Activated CD4-positive, alpha-beta T cell treated with anti-CD3 and anti-CD28 coated beads for 4 hours (primary cell): ENCODE data around the gene RTN4IP1.
"Not testable (repeated sequence)": the region's sequence is repeated elsewhere in the genome, so short reads cannot be mapped to it uniquely, and the experiment has no call there.

ENCODE experiments used
- DNase-seq, 2 donors: peaks; one replicate each; pipeline ENCODE4 v3.0.0-alpha.2; 2020

The RTN4IP1 gene, protein sequence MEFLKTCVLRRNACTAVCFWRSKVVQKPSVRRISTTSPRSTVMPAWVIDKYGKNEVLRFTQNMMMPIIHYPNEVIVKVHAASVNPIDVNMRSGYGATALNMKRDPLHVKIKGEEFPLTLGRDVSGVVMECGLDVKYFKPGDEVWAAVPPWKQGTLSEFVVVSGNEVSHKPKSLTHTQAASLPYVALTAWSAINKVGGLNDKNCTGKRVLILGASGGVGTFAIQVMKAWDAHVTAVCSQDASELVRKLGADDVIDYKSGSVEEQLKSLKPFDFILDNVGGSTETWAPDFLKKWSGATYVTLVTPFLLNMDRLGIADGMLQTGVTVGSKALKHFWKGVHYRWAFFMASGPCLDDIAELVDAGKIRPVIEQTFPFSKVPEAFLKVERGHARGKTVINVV

DNA sequence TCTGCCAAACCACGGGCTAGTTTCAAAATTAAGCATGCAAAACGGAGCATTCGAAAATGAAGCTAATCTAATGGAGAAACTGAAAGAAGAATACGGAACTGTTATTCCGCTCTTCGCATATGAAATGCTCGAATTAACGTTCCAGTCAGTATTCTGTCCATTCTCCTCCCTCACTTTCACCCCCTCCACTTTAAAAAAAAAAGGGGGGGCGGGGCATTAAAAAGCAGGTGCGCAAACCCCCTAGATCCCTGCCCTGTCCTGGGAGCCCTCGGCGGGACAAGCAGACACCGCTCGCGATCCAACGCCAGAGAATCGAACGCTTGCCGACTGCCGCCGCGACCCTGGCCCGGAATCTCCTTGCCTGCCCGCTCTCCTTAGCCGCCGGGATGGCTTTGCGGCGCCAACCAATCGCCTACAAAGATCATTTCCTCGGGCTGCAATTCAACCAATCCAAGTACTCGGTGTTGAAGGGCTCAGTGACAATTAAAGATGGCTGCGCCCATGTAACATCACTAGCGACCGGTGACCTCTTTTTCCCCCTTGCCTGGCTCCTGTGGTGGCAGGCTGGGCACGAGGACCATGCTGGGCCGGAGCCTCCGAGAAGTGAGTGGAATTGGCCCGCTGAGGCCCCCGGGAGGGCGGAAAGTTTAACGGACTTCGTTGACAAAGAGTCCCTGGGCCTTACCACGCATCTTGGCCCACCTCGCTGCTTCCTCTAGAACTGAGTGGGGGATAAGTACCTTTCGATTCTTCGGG, at the start of gene RTN4IP1, which contains the start of gene QRSL1:
TSS of gene RTN4IP1 (minus strand) at position 396 of the 756 bp plus-strand sequence. CDS start 477 bp downstream, outside the sequence.
TSS of gene QRSL1 (plus strand) at position 476 of the 756 bp plus-strand sequence. CDS start at position 580, 104 bp downstream.
- peak; percentile 82 for DNase-seq

DNA sequence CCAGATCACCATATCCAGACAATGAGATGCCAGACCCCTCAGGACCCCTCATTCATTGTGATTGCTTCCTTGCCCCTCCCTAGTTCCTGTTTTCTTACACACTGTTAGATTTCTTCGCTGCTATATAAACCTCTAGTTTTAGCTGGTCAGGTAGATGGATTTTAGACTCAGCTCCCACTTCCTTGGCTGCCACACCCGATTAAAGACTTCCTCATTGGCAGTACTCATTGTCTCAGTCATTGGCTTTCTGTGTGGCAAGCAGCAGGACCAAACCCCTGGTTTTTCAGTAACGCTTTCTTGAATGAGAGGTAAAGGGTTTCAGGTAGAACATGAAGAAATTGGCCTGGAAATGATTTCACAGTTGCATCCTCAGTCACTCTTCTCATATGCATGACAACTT, 48.0 kb upstream of the RTN4IP1 start:
- no peak for DNase-seq

DNA sequence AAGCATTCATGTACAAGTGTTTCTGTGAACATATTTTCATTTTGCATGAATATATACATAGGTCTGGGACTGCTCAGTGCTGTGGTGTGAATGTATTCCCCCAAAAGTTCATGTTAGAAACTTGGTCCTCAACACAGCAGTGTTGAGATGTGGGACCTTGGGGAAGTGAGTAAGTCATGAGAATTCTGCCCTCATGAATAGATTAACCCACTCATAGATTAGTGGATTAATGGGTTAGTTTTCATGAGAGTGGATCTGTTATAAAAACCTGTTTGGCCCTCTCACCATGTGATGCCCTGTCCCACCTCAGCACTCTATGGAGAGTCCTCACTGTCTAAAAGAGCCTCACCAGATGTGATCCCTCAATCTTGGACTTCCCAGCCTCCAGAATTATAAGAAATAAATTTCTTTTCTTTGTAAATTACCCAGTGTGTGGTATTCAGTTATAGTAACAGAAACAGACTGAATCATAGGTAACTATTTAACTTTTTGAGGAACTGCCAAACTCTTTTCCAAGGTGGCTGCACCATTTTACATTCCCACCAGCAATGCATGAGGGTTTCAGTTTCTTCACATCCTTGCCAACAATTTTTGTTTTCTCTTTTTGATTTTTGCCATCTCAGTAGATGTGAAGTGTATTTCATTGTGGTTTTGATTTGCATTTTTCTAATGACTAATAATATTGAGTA, 45.4 kb upstream of the RTN4IP1 start:
- DNase-seq, result no peak

DNA sequence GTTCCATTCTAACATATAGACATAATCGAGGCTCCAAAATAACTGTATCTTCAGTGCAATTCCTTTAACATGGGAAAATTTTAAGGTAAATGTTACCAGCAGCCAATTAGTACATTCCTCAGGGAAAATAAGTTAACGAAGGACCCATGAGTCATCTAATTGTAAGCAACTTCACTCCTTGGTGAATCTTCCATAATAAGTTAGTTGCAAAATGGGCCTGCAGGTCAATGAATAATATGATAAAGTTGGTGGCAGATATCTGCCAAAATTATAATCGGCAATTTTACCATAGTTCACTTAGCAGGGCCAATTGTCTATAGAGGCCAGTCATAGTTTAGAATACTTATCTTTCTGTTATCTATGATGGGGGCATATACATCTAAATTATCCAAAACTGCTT, 42.4 kb upstream of the RTN4IP1 start:
- no peak for DNase-seq

DNA sequence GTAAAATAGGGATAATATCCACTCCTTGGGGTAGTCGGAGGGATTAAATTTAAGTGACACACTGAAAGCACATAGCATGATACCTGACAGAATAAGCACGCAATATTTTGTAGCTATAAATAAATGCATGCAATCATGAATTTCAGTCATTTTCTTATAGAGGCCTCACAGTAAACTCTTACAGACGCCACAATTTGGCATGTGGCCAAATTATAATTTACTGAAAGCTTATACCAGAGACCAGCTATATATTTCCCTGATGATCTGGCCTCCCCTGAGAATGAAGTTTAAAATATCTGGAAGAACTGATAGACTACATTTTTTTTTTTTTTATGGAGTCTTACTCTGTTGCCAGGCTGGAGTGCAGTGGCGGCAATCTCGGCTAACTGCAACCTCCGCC, 40.9 kb upstream of the RTN4IP1 start:
- no peak for DNase-seq

DNA sequence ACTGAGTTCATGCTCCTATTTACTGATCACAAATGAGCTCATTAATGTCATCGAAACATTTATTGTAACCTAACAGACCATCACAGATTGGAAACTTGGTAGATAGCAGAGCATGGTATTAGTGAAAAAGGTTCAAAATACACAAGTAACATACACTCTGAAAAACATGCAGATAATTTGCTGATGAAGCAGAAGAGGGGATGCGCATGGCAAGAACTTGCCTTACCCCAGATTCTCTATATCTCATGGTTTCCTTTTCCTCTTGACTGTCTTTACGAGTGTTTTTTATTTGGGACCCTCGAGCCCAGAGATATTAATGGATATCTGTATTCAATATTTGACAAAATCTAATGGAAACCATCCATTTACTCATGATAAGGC, 37.7 kb upstream of the RTN4IP1 start:
- no peak for DNase-seq

DNA sequence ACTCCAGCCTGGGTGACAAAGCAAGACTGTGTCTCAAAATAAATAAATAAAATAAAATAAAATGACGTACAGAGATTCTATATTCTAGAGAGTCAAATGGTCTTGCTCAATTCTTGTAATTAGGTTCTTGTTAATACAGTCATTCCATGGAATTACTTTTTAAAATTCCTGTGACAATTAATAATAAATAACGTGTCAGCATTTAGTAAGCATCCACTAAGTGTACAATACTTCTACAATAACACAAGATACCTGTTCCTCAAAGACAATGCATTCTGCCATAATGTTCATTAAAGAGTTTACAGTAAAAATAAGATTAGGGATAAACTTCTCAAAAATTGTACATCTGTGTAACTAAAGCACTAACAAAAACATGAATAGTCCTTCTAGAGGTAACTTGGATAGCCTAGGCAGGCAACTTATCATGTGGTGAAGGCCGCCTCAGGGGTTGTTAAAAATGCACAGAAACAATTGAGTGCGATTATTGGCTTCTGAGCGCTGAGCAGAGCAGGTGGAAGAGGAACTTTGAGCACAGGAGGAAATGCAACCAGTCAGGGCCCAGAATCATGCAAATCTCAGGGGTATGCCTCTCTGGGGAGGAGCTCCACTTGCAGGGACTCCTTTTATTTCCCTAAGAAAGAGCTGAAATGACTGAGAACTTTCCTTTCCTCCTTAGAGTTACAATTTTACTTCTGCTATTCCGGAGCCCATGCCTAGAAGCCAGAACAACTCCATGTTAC, 37.2 kb upstream of the RTN4IP1 start:
- no peak for DNase-seq

DNA sequence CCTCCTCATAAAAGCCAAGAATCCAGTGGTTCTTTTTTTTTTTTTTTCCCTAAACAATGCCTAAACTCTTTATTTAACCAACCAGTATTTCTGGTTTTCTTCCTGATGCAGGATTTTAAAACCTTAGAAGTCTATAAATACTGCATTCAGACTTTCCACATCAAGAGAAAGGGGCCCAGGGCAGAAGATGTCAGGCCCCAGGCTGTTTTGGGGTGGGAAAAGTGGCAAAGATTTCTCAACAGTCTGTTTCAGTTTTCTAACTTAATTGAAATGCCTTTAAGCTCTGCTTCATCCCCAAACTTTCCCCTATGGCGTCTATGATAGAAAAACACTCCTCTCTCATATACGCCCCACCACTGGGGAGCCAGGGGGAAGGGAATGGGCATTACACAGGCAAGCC, 33.2 kb upstream of the RTN4IP1 start:
- no peak for DNase-seq

DNA sequence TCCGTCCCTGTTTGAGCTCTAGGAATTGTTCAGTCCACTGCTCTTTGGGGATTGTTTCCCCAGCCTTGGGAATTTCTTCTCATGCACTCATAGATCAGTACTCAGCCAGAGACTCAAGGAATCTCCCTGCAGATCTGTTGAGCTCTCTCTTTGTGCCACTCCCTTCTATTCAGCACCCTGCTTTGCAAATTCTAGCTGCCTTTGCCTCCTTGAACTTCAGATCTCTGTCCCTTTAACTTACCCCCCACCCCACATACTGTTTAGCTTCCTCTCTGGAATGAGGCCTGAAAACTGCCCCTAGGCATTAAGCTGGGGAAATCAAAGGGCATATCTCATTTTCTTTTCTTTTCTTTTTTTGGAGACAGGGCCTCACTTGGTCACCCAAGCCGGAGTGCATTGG, 30.6 kb upstream of the RTN4IP1 start:
- DNase-seq, result no peak

DNA sequence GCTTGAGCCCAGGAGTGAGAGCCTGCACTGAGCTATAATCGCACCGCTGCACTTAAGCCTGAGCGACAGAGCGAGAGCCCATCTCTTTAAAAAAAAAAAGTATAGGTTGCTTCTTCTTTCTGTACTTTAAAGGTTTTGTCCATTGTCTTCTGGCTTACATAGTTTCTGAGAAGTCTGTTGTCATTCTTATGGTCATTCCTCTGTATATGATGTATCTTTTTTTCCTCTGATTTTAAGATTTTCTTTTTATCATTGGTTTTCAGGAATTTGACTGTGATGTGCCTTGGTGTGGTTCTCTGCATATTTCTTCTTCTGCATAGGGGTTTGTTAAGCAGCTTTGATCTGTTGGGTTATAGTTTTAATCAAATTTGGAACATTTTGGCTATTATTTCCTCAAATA, 29.2 kb upstream of the RTN4IP1 start:
- DNase-seq, result no peak

DNA sequence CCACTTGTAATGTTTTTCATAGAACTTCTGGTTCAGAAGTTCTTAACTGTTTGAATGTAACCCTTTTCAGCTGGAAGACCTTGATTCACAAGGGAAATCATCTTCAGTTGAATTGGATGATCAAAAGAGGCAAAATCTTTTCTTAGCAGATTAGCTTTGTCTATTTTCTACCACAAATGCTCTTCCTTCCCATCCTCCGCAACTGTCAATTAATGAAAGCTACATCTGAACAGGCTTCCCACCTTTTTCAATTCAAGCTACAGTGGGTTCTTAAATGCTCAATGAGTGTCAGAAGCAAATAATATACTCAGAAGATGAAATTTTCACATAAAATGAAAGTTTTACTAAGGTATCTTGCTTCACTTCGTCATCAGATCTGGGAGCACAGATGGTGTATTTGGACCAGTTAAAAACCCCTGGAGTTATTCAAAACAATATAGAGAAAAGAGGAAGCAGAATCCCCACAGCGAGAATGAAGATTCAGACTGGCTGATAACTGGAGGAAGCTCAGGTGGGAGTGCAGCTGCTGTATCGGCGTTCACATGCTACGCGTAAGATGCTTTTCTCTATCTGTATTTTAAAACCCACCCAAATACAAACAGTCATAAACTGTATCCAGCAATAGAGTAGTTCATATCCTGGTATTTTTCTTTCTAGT, 19.5 kb upstream of the RTN4IP1 start:
- DNase-seq, result no peak

DNA sequence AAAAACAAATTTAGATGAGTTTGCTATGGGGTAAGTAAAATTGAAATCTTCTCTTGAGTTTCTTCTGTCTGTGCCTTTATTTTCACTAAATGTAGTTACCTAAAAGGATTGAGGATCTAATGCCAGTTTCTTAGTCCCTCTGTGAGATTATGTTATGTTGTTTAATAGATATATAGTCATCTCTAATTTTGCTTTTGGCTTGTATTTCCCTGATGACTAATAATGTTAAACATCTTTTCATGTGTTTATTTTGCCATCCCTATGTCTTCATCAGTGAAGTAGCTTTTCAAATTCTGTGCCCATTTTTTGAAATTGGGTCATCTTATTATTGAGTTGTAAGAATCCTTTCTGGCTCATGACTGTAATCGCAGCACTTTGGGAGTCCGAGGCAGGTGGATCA, 13.8 kb upstream of the RTN4IP1 start:
- no peak for DNase-seq

DNA sequence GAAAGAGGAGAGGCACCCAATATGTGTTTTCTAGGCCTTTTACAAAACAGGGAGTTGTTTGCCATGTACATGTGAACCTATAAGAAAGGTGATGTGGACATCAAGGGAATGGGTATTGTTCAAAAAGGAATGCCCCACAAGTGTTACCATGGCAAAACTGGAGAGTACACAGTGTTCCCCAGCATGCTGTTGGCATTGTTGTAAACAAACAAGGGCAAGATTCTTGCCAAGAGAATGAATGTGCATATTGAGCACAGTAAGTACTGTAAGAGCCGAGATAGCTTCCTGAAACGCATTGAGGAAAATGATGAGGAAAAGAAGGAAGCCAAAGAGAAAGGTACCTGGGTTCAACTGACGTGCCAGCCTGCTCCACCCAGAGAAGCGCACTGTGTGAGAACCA, 13.2 kb upstream of the RTN4IP1 start:
- DNase-seq, result no peak

DNA sequence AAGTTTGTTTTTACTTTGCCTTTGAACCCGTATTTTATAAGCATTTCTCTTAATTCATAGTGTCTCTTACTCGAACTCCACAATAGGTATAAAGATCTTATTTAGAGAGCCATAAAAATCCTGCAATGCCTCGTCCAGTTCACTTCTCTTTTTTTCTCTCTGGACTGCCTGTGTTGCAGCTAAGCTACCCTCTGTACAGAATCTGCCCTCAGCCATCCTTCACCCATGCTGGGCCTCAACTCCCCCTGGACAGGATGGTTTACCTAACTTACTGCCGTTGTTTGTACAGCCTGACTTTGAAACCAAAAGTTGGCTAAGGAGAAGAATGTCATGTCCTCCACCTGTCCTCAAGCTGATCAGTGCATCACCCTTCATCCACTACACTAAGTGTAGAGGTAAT, 10.5 kb upstream of the RTN4IP1 start:
- DNase-seq, result no peak

DNA sequence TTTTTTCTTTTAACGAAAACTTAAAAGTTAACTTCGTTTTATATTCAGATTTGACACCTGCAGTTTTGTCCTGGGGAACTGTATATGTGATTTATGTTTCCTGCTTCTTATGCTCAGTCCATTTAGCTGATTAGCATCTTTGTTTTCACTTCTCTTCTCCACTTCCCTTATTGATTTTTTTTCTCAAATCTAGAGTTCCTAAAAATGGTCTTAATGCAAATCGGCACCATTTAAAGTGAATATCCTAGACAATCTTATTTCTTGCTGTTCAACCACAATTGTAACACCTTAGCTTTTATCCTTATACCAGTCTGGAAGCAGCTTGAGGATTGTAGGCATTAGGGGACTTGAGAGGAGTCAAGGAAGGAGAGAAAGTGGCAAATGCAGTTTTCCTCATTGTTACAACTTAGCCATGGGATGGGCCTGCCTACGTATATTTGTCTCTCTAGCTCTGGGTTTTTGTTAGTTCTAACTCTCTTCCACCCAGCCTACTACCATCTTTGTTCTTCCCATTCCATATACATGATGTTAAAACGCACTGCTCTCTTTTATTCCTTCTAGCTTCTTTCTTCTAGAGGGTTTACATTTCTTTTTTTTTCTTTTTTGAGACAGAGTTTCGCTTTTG, 8.5 kb upstream of the RTN4IP1 start:
- DNase-seq, result no peak

DNA sequence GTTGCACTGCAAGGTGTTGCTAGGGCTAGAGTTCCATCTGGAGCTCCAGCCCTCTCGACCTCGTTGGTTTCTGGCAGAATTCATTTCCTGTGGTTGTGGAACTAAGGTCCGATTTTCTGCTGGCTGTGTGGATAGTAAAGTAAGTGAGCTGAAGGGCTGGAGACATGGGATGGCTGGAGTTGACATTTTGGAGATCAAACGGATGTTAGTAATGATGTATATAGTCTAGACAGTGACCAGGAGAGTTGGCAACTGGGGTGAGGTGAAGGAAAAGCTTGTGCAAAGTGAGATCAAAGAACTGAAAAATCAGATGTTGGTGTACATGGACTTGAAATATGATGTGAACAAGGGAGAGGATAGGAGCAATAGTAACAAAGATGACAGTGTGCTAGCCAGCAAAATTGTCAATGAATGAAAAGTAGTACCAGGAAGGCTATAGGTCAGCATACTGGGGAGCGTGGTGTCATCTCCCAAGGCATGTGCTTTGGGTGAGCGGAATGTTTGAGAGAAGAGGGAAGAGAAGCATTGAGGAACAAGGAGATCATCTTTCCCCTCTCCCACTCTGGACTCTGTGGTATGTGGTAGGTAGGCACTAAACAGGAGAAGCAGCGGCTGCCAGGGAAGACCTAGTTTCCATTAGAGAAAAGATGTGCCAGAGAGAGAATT, 7.9 kb upstream of the RTN4IP1 start:
- DNase-seq, result no peak

DNA sequence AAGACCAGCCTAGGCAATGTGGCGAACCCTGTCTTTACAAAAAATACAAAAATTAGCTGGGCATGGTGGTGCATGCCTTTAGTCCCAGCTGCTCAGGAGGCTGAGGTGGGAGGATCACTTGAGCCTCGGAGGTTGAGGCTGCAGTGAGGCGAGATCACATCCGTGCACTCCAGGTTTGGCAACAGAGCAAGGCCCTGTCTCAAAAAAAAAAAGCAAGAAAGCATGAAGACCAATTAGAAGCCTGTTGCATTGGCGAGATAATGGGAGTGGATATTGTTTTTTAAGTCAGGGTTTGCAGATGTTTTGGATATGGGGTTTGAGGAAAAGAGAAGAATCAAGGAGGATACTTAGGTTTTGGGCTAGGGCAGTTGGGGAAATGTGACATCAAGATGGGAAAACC, 5.3 kb upstream of the RTN4IP1 start:
- DNase-seq, result no peak

DNA sequence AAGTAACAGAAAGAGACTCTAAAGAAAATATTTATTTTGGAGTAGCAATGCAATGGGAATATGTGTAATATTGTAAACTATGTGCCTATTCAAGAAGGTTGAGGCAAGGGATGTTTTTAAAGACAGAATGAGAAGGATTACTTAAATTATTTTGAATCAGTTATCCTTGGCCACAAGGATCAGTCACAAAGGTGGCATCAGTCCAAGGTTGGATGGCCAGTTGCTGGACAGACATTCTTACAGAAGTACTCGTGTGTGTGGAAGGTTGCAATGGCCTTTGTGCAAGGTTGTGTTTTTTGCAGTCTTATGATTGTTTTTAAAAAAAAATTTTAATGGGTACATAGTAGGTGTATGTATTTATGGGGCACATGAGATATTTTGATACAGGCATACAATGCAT, 2.0 kb upstream of the RTN4IP1 start:
- no peak for DNase-seq

DNA sequence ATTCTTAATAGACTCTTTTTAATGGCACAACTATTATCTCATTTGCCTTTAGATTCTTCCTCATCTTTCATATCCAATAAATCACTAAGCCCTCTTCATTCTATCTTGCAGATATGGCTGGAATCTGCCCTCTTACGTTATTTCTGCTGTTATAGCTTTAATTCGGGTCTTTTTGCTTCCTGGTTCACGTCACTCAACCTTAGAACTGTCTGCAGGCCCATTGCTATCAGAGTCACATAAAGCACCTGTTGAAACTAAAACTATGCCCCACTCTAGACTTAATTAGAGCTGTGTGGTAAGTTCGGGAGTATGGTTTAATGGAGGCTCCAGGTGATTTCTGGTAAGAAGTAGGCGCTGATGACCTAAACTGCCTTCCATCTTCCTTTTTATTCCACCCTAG, 1.1 kb upstream of the RTN4IP1 start:
- no peak for DNase-seq

DNA sequence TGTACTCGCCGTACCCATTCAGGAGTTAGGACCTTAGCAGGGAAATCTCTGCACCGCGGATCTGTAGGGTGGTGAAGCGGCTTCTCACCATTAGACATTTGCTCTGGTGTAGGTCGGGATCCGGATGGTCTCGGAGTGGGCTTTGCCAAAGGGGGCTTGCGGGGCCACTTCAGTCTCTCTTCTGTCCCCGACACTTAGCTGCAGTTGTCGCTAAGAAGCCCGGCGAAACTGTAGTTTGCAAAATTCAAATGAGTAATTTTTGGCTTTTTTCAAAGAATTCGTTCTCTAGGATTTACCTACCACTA, 513 bp upstream of the RTN4IP1 start:
- no peak for DNase-seq

DNA sequence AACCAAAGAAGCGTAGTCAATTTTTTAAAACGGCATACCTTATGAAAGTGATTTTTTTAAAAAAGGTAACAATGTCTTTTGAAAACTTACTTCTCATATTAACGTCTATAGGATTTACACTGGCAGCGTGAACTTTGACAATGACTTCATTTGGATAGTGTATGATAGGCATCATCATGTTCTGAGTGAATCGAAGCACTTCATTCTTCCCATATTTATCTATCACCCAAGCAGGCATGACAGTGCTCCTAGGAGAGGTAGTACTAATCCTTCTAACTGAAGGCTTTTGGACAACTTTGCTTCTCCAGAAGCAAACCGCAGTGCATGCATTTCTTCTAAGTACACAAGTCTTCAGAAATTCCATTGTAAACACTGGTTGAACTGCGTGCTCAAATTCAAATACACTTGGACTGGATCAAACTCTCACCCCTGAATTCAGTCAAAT, 618 bp downstream of the RTN4IP1 start:
- no peak for DNase-seq

DNA sequence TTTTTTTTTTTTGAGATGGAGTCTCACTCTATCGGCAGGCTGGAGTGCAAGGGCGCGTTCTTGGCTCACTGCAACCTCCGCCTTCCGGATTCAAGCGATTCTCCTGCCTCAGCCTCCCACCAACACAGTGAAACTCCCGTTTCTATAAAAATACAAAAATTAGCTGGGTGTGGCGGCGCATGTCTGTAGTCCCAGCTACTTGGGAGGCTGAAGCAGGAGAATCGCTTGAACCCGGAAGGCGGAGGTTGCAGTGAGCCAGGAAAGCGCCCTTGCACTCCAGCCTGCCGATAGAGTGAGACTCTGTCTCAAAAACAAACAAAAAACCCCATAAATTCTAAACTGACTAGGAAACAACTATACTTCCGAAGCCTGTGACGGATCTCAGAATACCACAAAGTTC, 1.5 kb downstream of the RTN4IP1 start:
- not testable (repeated sequence) for DNase-seq
